Ascending aorta (tissue), 2 donors: ENCODE measurements around the gene PRSS12. TPM values are rescaled to one million over a fixed set of nuclear protein-coding genes. Genes with fewer than 3 reads are reported as not detected.

ENCODE experiments used
- DNase-seq, 2 donors: peaks; one replicate each; pipeline ENCODE4 v3.0.0-alpha.2; 2019; ENCODE audit warnings: low spot score in 2 of 2
- H3K27ac ChIP-seq, 2 donors: fragments of 200-600 bp; sonication (generic); one replicate each; pipeline ENCODE4 v1.5.1; 2016 to 2017; ENCODE audit warnings: mild to moderate bottlenecking in 1 of 2
- H3K27me3 ChIP-seq: fragments of 200-600 bp; sonication (generic); one replicate; pipeline ENCODE4 v1.5.1; 2017
- H3K36me3 ChIP-seq, 2 donors: fragments of 200-600 bp; sonication (generic); one replicate each; pipeline ENCODE4 v1.5.1; 2016
- H3K4me1 ChIP-seq, 2 donors: fragments of 200-600 bp; sonication (generic); one replicate each; pipeline ENCODE4 v1.5.1; 2016 to 2017; ENCODE audit warnings: mild to moderate bottlenecking in 1 of 2
- H3K4me3 ChIP-seq, 2 donors: fragments of 200-600 bp; sonication (generic); one replicate each; pipeline ENCODE4 v1.5.1; 2016 to 2017; ENCODE audit warnings: mild to moderate bottlenecking in 1 of 2
- H3K9me3 ChIP-seq, 2 donors: fragments of 200-600 bp; sonication (generic); one replicate each; pipeline ENCODE4 v1.5.1; 2016
- CTCF ChIP-seq, 3 experiments: fragments of 200-600 bp in 2 of 3; fragments of 450-650 bp in 1 of 3; sonication (generic) in 2 of 3; IDR thresholded peaks; one replicate each; pipeline ENCODE4 v1.5.1; 2016 to 2019; ENCODE audit warnings: antibody characterized with exemption in 3 of 3, mild to moderate bottlenecking in 1 of 3, moderate library complexity in 1 of 3
- intact Hi-C: fragments of 100-400 bp; cut with DNase I; formaldehyde crosslinking; loops from one replicate; pipeline ENCODE4 v1.15.1; 2023
- total RNA-seq: library from RNA; depleted of rRNA; stranded (reverse); fragments of >200 nt; gene quantifications from one replicate; pipeline ENCODE4 v1.1.0, GENCODE V29; 2016

The PRSS12 gene
- total RNA-seq, 1 donor from 2014 or later, result not detected

GRCh38 chr4:118331352-118331751 is 21.5 kb downstream of the PRSS12 start:
- no peak overlapping the region for H3K4me3 ChIP-seq
- intact Hi-C loops, result no loop called here
- H3K27me3 ChIP-seq, result no peaks in the 10 kb centered on the region
- TF ChIP-seq CTCF (IDR thresholded peaks at IDR 0.05), result no peak
- no peak for DNase-seq
- H3K36me3 ChIP-seq, result no peaks in the 10 kb centered on the region
- H3K27ac ChIP-seq, result no peak overlapping the region
- H3K9me3 ChIP-seq, result no peaks in the 10 kb centered on the region
- H3K4me1 ChIP-seq, result no peaks in the 10 kb centered on the region

- Histone ChIP-seq H3K27ac (no peak overlapping the region), H3K9me3 (no peaks in the 10 kb centered on the region), H3K27me3 (no peaks in the 10 kb centered on the region), H3K4me3 (no peak overlapping the region), H3K4me1 (no peaks in the 10 kb centered on the region), H3K36me3 (no peaks in the 10 kb centered on the region)
- intact Hi-C loops, result no loop called here
- no peak for DNase-seq
- TF ChIP-seq CTCF (IDR thresholded peaks at IDR 0.05), result no peak
Observed at GRCh38 chr4:118329849-118330248, 23.0 kb downstream of the PRSS12 start.

GRCh38 chr4:118327554-118328241 is 25.1 kb downstream of the PRSS12 start:
- intact Hi-C loops, result no loop called here
- Histone ChIP-seq H3K27ac (no peak overlapping the region), H3K36me3 (no peaks in the 10 kb centered on the region), H3K4me3 (no peak overlapping the region), H3K4me1 (no peaks in the 10 kb centered on the region), H3K27me3 (no peaks in the 10 kb centered on the region), H3K9me3 (no peaks in the 10 kb centered on the region)
- no peak for DNase-seq
- TF ChIP-seq CTCF (IDR thresholded peaks at IDR 0.05), result no peak

- Histone ChIP-seq H3K9me3 (no peaks in the 10 kb centered on the region), H3K4me3 (no peak overlapping the region), H3K4me1 (no peaks in the 10 kb centered on the region), H3K27me3 (no peaks in the 10 kb centered on the region), H3K27ac (no peak overlapping the region), H3K36me3 (no peaks in the 10 kb centered on the region)
- intact Hi-C loops, result no loop called here
- TF ChIP-seq CTCF (IDR thresholded peaks at IDR 0.05), result no peak
- no peak for DNase-seq
Observed at GRCh38 chr4:118326585-118326984, 26.2 kb downstream of the PRSS12 start.

GRCh38 chr4:118325431-118325830 is 27.4 kb downstream of the PRSS12 start:
- intact Hi-C loops, result no loop called here
- no peak for DNase-seq
- TF ChIP-seq CTCF (IDR thresholded peaks at IDR 0.05), result no peak

More at GRCh38 chr4:118325431-118325830, 27.4 kb downstream of the PRSS12 start:
- H3K27me3 ChIP-seq, result no peaks in the 10 kb centered on the region
- H3K27ac ChIP-seq, result no peak overlapping the region
- H3K4me1 ChIP-seq, result no peaks in the 10 kb centered on the region
- no peaks in the 10 kb centered on the region for H3K36me3 ChIP-seq
- H3K9me3 ChIP-seq, result no peaks in the 10 kb centered on the region
- no peak overlapping the region for H3K4me3 ChIP-seq
